Measurements from ENCODE around the gene DENND5A.
"Not testable (repeated sequence)": the region's sequence is repeated elsewhere in the genome, so short reads cannot be mapped to it uniquely, and the experiment has no call there.

DNA sequence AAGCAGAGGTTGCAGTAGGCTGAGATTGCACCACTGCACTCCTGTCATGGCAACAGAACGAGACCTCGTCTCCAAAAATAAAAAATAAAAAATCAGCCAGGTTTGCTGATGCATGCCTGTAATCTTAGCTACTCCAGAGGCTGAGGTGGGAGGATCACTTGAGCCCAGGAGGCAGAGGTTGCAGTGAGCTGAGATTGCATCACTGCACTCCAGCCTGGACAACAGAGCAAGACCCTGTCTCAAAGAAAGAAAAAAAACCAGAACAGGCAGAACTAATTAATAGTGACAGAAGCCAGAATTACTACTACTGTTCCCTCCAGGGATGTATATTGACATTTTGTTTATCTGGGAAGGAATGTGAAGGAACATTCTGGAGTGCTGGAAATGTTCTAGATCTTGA lies 166.7 kb downstream of the DENND5A start:
- TF ChIP-seq, protein P1, sequence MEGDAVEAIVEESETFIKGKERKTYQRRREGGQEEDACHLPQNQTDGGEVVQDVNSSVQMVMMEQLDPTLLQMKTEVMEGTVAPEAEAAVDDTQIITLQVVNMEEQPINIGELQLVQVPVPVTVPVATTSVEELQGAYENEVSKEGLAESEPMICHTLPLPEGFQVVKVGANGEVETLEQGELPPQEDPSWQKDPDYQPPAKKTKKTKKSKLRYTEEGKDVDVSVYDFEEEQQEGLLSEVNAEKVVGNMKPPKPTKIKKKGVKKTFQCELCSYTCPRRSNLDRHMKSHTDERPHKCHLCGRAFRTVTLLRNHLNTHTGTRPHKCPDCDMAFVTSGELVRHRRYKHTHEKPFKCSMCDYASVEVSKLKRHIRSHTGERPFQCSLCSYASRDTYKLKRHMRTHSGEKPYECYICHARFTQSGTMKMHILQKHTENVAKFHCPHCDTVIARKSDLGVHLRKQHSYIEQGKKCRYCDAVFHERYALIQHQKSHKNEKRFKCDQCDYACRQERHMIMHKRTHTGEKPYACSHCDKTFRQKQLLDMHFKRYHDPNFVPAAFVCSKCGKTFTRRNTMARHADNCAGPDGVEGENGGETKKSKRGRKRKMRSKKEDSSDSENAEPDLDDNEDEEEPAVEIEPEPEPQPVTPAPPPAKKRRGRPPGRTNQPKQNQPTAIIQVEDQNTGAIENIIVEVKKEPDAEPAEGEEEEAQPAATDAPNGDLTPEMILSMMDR (IDR thresholded peaks at IDR 0.05), result not testable (repeated sequence)
- not testable (repeated sequence) for TF ChIP-seq POLR2A (IDR thresholded peaks at IDR 0.05)

Measured in right lobe of liver (tissue), 4 donors.